ENCODE results near the gene ISCA2.

The ISCA2 gene

GRCh38 chr14:74483321-74483720 lies 10.2 kb upstream of the ISCA2 start:
- peak; percentile 25 for DNase-seq (ENCODE audit: low read depth)

DNA sequence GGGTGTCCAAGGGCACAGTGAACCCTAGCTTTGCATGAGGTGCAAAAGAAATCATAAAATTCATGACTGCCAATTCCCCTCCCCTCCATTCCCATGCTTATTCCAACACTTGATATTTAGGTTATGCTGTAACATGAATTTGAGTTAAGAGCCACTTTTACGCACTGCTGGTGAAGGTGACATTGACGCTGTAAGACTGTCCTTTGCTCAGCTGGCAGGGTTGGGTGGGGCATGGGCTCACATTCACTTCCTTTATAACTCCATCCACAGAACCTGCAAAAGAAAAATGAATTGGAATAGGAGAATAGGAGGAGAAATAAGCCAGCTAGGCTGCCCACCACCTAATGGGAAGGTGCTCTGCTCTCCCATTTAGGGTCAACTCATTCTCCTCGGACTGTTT lies 7.4 kb upstream of the ISCA2 start:
- DNase-seq (ENCODE audit: low read depth) = no peak

DNA sequence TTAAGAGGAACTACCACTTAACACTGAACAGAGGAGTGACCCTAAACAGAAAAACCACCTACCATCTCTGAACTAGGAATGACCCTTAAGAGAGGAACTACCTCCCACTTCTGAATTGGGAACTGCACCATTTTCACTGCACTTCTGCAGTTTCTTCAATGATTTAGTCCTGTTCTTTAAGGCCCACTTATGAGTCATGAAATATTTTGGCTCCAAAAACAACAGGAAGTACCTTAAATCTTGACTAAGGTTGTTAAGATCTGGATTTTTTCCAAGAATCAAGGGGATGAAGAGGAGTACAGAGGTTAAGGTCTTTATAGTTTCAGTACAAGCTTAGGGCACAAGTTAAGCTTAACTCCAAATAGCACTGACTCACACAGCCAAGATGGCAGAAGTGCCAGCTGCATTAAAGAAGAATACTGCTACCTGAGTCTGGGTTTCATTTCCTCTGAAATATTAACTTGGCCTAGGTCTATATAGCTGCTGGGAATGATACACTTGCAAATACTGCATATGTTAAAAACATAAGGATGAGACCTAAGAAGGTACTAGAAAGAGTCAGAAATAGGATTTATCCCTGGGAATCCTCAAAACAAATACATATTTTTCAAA lies 4.7 kb upstream of the ISCA2 start:
- DNase-seq (ENCODE audit: low read depth) = no peak

DNA sequence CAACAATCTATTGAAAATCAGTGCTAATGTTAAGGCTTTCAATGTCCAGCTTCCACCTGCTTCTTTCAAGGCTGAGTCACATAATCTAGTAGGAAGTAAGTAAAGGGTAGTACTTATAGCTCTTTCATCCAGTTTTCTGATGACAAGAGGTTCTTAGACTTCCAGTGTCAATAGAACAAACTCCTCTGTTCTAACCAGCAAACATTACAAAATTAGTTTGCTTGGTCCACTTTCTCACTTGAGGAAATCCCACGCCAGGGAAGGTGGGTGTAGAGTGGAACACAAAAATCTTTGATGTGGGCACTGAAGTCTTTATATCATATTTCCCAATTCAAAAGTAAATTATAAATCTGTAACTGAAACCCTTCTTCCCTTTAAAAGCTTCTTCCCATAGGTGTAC lies 3.1 kb upstream of the ISCA2 start:
- DNase-seq (ENCODE audit: low read depth) = no peak

DNA sequence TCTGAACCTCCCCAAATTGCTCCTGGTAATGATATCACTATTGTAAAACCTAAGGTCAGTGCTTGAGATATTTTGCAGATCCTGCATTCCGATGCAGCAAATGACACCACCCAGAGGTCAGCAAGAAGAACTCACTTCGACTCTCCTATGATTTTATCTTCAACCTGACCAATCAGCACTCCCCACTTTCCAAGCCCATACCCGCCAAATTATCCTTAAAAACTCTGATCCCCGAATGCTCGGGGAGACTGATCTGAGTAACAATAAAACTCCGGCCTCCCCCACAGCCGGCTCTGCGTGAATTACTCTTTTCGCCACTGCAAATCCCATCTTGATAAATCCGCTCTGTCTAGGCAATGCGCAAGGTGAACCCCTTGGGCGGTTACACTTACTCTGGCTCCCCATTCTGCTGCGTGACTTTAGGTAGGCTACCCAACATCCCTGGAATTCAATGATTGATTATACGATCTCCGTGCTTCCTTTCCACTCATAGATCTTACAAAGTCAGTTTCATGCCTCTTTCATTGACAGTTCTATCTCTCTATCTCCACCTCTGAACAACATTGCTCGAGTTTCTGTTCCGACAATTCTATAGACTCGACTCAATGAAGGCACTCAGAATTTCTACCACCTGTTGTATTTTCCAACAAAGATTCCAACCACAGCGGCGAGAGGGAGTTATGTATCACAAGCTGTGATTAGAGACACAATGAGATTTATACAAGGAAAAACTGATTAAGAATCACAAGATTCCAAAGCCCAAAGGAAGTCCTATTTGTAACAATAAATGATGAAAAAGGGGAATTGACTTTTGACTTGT lies 1.4 kb upstream of the ISCA2 start:
- peak; percentile 57 for DNase-seq (ENCODE audit: low read depth)

DNA sequence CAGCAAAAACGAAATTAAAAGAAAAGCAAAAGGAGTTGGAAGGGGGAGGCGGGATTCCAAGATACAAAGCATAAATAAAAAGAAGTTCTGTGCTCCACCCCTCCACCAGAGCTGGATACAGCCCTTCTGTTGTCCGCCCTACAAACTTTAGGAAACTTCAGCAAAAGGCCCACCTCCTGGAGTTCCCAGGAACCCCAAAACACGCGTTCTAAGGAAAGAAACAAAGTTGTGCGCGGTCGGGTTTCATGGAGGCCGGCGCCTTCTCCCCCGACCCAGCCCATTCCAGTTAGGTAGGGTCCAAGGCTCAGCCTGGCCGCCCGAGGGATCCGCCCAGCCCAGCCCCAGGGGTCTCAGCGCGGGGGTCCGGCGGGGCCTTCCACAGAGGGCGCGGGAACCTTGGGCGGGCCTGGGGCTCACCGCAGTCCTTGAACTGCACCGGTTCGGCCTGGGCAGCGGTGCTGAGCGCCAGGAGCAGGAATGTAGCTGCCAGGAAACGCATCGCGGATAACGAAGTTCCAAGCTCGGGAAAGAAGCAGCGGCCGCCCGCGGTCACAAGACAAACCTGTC lies 706 bp upstream of the ISCA2 start, which contains the start of gene NPC2:
NPC2 (minus strand) TSS at position 530 of the 567 bp plus-strand sequence; CDS start at position 499, 31 bp downstream.
- DNase-seq (ENCODE audit: low read depth) = no peak

GRCh38 chr14:74495356-74495755 lies 1.8 kb downstream of the ISCA2 start:
- no peak for DNase-seq (ENCODE audit: low read depth)

GRCh38 chr14:74500417-74501134 lies 7.0 kb downstream of the ISCA2 start:
- DNase-seq (ENCODE audit: low read depth) = no peak

GRCh38 chr14:74501135-74501614 lies 7.6 kb downstream of the ISCA2 start:
- peak; percentile 66 for DNase-seq (ENCODE audit: low read depth)

DNA sequence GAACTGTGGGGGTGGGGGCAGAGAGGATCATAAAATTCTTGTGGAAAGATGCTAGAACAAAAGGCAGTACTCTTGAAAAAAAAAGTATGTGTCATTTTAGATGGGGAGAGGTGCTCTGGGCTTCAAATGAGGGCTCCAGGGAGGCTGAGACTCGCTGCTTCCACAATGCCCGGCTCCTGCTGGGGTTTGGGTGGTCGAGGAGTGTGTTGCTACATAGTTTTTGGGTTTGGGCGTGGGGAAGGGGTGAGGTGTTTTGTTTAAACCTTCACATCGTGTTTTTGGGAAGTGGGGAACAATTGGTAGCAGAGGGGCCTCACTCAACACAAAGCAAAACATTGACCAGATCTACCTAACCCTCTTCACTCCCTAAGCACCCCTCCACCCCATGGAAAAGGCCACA lies 8.1 kb downstream of the ISCA2 start:
- no peak for DNase-seq (ENCODE audit: low read depth)

DNA sequence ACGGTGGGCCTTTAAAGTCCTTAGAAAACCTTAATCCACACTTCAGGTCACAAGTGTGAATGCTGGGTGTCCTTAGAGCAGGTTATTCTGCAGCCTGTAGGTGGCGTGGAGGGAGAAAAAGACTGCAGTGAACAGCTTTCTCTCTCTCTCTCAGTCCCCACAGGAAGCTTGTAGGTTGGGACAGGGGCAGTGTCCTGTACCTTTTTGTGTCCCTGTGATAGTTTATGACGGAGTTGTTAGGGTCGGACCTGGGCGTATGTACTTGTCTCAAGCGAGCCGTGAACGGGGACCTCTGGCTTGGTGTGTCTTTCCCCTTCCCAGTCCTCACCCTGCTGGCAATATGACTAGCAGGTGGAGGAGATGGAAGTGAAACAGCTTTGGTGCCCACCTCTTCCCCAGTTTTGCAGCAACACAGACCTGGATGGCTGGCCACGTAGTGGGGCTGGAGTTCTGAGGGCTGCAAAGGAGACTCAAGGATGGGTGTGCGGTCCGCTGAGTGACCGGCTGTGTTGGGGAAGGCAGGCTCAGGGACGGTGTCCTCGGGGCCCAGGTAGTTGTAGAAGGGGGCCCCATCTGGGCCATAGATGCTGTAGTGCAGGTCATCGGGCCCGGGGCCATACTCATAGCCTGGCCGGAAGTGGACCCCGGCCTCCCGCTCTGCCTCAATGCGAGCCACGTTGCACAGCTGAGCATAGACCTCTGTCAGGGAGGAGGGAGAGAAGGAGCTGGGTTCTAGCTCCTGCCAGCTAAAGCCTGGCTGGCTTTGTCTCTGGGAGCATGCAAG lies 8.9 kb downstream of the ISCA2 start:
- peak; percentile 45 for DNase-seq (ENCODE audit: low read depth)

GRCh38 chr14:74503291-74503937 lies 9.8 kb downstream of the ISCA2 start:
- DNase-seq (ENCODE audit: low read depth) = no peak

- no peak for DNase-seq (ENCODE audit: low read depth)
Observed at GRCh38 chr14:74503938-74504335, 10.4 kb downstream of the ISCA2 start.

DNA sequence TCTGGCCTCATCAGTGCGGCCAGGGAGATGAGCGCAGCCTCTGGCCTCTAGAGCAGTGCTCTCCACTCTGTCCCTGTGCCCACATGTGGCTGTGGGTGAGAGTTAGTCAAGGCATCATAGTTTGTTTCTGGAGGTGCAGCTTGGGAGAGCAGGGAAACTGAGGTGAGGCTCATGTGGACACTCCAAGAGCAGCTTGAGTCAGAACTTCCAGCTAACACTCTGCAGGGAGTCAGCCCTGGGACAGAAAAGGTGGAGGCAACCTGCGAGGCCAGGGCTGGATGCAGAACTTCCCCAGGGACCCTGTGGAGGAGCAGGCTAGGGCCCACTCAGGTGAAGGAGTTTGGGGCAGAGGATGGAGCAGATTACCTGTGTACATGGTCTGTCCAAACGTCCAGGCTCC lies 10.8 kb downstream of the ISCA2 start:
- no peak for DNase-seq (ENCODE audit: low read depth)

DNA sequence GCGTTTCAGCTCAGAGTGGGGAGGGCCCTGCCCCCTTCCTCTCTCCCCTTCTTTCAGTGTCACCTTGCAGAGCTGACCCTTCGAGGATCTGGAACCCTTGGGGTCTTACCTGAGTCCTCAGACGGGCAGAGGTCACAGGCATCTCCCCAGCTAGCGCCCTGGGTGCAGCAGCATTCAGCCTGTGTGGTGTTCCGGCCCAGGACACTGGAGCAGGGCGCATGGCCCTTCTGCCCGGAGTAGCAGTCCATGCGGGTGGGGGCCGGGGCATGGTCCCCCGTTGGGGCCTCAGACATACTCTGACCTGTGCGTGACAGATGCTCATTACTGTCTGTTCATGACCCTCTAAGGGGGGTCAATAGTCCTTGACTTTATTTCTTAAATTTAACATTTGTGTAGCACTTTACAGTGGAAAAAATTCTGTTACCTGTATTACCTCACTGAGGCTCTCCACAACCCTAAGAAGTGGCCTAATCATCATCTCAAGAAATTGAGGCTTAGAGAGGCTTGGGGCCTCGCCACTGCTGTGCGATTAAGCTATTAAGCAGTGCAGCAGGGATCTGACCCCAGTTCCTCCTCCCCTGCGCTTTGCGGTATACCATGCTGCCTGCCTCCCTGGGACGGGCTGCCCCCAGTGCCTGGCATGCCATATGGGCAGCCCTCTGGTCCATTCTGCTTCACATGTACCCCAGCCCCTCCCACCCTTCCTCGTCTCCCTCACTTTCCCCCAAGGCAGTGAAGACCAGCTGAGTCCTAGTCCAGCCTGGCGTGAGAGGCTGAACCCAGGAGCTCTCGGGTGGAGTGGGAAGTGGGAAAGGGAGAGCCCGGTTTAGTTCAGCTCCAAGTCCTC lies 11.5 kb downstream of the ISCA2 start:
- no peak for DNase-seq (ENCODE audit: low read depth)

GRCh38 chr14:74505831-74506230 lies 12.3 kb downstream of the ISCA2 start:
- DNase-seq (ENCODE audit: low read depth) = no peak

- no peak for DNase-seq (ENCODE audit: low read depth)
Observed at GRCh38 chr14:74506411-74506851, 12.9 kb downstream of the ISCA2 start.

GRCh38 chr14:74507085-74507484 lies 13.5 kb downstream of the ISCA2 start:
- DNase-seq (ENCODE audit: low read depth) = no peak

GRCh38 chr14:74507840-74508239 lies 14.3 kb downstream of the ISCA2 start:
- no peak for DNase-seq (ENCODE audit: low read depth)

DNA sequence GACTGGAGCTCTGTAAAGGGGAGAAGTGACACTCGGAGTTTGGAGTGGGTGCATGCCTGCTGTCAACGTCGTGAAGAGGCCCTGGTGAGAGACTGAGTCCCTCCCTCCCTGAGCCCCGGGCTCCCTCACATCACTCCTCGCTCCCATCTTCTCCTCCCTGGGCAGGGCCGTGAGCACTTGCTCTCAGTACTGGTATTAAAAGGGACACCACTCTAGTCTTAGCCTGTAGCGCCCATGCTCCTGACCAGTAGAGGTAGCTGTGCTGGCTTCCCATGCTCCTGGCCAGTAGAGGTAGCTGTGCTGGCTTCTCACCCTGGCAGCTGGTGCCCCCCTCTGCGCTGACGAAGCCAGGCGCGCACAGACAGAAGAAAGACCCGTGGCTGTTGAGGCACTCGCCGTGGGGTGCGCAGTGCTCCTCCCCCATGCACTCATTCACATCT lies 14.7 kb downstream of the ISCA2 start:
- DNase-seq (ENCODE audit: low read depth) = no peak
